ENCODE data around the gene KIF25.

KIF25 gene

DNA sequence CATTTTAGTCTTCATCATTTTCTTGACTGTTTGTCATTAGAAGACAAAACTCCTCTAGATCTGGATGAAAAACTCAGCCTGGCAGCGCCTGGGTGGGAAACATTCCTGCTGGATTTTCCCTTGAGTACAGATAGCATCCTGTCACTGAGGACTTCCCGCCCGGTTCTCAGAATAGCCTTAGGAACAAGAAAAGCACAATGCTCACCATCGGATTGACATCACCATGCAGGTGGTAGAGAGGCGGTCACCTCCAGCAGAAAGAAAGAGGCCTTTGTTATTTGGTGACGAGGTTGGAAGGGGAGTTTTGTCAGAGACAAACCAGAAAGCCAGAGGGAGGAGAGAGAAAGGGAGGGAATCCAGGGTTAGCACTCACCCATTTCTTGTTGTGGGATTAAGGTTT, 39.8 kb downstream of the KIF25 start:
- TF ChIP-seq, protein P1, sequence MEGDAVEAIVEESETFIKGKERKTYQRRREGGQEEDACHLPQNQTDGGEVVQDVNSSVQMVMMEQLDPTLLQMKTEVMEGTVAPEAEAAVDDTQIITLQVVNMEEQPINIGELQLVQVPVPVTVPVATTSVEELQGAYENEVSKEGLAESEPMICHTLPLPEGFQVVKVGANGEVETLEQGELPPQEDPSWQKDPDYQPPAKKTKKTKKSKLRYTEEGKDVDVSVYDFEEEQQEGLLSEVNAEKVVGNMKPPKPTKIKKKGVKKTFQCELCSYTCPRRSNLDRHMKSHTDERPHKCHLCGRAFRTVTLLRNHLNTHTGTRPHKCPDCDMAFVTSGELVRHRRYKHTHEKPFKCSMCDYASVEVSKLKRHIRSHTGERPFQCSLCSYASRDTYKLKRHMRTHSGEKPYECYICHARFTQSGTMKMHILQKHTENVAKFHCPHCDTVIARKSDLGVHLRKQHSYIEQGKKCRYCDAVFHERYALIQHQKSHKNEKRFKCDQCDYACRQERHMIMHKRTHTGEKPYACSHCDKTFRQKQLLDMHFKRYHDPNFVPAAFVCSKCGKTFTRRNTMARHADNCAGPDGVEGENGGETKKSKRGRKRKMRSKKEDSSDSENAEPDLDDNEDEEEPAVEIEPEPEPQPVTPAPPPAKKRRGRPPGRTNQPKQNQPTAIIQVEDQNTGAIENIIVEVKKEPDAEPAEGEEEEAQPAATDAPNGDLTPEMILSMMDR (IDR thresholded peaks at IDR 0.05), result no peak

DNA sequence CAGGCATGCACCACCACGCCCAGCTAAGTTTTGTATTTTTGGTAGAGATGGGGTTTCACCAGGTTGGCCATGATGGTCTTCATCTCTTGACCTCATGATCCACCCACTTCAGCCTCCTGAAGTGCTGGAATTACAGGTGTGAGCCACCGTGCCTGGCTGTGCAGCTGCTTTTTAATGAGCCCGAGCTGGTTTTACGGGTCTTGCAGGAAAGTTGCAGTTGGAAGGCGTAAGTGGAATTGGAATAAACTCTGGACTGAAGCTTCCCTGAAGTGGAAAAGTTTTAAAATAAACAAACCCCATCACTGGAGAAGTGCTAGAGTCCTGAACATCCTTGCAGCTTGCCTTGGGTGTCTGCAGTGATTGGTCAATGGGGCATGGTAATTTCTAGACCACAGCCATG, 40.4 kb downstream of the KIF25 start:
- TF ChIP-seq, protein P1 (IDR thresholded peaks at IDR 0.05), result no peak

DNA sequence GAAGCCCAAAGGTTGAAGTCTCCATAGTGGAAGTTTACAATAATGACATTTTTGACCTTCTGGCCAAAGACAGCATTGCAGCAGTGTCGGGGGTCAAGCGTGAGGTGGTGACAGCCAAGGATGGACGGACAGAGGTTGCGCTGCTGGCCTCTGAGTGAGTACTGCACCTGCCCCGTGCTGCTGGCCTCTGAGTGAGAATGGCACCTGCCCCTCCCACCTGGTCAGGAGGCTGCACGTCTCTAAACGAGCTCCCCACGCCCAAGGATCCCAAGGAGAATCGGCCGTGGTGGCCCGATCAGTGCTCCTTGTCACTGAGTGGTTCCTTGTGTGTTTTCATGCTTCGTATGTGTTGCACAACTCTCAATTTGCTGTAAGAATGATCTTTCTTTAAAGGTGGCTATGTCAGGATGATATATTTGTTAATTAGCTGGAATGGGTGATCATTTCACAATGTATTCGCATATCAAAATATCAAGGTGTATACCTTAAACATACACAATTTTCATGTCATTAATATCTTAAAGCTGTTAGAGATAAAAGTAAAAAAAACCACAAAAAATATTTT, 41.2 kb downstream of the KIF25 start:
- TF ChIP-seq, protein P1 (IDR thresholded peaks at IDR 0.05), result no peak

DNA sequence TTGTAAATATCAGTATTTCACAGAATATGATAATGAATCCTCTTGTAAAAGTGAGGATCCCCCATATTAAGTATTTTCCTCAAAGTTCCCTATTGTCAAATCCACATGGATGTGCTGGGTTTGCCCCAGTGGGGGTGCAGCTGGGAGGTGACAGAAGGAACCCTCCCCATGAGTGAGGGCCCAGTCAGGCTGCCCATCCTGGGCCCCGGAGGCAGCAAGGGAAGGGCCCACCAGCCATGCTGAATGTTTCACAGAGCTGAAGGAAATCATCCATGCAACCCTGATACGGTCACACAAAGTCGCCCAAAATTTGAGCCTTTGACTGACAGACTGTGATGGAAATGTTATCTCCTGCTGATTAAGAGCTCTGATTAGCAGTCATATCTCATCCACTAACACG, 41.8 kb downstream of the KIF25 start:
- TF ChIP-seq, protein P1 (IDR thresholded peaks at IDR 0.05), result no peak

DNA sequence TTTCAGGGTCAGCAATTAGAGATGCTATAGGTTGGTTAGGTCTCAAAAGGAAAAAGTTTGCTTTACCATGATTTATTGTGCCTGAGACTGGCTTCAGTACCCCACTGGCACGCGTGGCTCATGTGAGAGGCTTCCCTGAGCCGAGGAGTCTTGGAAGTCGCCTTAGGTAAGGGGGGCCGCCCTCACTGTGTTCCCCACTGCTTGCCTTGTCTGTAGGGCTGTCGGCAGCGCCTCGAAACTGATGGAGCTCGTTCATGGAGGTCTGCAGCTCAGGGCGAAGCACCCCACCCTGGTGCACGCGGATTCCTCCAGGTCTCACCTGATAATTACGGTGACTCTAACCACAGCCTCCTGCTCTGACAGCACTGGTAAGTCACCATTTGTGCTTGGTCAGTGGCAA, 42.4 kb downstream of the KIF25 start:
- TF ChIP-seq, protein P1 (IDR thresholded peaks at IDR 0.05), result no peak

DNA sequence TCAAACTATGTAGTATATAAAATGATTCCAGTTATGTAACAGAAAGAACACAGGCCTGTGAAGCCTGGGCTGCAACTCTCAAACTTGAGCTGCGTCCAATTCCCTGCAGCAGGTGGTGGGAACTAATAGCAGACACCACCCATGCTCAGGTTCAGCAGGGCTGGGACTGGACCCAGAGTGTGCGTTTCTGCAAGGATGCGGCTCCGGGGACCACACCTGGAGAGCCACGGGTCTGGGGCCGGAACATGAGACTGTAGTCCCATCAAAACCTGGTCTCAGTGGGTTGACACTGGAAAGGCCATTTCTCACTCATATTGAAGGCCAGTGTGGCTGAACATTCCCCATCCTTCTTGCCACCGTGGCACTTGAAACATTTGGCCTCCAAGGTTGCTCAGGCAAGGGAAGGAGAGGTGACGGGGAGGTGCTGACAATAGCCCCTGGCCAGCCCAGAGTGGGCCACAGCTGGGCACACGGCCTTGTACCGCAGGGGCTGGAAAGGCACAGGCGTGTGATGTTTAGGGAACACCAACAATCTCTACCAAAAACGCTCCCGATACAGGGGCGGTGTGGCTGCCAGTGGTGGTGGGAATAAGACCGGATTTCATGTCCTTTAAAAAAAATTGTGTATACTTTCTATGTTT, 43.5 kb downstream of the KIF25 start:
- TF ChIP-seq, protein P1 (IDR thresholded peaks at IDR 0.05), result no peak

DNA sequence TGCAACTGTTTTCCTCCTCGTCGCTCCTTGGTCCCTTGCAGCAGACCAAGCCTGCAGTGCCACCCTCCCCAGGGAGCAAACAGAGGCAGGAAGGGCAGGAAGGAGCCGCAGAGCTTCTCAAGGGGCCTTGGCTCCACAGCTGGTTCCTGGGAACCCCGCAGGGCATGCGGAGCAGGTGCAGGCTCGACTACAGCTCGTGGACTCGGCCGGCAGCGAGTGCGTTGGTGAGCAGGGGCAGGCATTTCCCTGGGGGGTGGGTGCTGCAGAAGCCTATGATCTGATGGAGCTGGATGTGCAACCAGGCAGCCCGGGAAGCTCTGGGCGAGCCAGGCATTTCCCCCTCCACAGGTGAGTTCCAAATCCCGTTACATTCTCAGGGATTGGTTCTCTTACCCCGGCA, 44.5 kb downstream of the KIF25 start:
- TF ChIP-seq, protein P1 (IDR thresholded peaks at IDR 0.05), result no peak
